ENCODE results near the gene DENND1A. TPM values are rescaled to one million over a fixed set of nuclear protein-coding genes. Genes with fewer than 3 reads are reported as not detected.
"Not testable (repeated sequence)": the region's sequence is repeated elsewhere in the genome, so short reads cannot be mapped to it uniquely, and the experiment has no call there.

The DENND1A gene
- total RNA-seq, 1 donor = 22.9 TPM

DNA sequence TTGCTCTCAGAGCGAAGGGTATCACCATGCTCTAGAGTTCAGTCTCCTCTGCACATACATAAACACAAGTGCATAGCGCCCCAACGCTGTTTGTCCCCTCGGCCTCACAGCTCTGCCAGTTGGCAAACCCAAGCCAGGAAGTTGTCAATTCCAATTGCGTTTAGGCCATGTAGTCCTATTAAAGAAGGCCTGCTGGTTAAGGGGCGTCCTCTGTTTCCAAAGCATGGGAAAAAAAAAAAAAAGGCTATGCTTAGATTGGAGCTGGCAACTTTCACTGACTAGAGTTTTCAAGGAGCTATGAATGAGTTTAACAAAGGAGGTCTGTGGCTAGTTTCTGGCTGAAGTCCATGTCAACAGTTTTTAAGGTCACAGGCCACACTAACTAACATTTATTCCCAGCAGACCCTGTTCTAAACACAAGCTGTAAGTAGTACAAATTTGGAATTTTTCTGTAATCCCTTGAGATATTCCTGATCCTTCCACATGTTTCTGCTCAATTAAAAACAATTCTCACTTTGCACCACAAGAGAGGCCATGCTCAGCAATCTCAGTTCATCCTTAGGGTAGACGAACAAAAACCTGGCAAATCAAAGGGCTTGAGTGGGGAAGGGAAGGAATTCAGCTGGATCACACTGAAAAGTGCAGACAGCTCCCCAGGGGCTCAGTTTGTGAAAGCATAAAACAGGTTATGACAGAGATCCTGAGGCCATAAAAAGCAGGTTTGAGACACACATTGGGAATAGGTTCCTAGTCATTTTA, 187.7 kb downstream of the DENND1A start:
- TF ChIP-seq, protein P1, sequence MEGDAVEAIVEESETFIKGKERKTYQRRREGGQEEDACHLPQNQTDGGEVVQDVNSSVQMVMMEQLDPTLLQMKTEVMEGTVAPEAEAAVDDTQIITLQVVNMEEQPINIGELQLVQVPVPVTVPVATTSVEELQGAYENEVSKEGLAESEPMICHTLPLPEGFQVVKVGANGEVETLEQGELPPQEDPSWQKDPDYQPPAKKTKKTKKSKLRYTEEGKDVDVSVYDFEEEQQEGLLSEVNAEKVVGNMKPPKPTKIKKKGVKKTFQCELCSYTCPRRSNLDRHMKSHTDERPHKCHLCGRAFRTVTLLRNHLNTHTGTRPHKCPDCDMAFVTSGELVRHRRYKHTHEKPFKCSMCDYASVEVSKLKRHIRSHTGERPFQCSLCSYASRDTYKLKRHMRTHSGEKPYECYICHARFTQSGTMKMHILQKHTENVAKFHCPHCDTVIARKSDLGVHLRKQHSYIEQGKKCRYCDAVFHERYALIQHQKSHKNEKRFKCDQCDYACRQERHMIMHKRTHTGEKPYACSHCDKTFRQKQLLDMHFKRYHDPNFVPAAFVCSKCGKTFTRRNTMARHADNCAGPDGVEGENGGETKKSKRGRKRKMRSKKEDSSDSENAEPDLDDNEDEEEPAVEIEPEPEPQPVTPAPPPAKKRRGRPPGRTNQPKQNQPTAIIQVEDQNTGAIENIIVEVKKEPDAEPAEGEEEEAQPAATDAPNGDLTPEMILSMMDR (IDR thresholded peaks at IDR 0.05; ENCODE audit: insufficient read depth, low read depth, low read length) = no peak
- peak; percentile 94 for DNase-seq (ENCODE audit: low read depth)
- no peak overlapping the region for H3K4me3 ChIP-seq (ENCODE audit: low read depth, low read length)

DNA sequence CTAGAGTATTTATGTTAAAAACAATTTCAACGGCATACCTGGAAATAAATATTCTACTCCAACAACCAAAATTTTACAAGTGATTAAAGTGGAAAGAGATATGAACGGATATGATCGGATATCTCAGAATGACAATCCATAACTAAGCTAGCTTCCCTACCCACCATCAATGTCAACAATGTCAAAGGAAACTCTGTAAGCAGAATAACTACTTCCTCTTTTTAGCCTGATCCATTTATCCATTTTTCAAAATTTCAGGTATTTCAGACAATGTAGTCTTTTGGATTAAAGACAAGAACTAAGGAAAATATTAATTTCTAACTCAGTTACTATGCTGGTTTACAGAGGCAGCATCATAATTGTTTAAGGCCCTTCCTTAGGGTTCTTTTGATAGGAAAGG, 188.7 kb downstream of the DENND1A start:
- no peak overlapping the region for H3K4me3 ChIP-seq (ENCODE audit: low read depth, low read length)
- DNase-seq (ENCODE audit: low read depth) = no peak
- TF ChIP-seq, protein P1 (IDR thresholded peaks at IDR 0.05; ENCODE audit: insufficient read depth, low read depth, low read length) = no peak

DNA sequence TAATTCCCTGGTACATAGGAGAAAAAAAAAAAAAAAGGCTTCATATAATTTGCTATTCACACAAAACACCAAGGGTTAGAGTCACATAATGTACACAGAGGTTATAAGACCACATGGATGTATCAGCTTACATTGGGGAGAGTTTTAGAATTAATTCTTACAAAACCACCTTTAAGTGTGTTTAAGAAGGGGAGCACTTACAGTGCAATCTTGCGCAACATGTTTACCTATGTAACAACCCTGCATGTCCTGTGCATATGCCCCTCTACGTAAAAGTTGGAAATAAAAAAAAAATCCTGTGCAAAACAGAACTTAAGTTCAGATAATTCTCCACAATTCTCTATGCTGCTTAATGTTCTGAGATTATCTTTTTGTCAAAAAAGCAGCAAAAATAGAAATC, 190.0 kb downstream of the DENND1A start:
- TF ChIP-seq, protein P1 (IDR thresholded peaks at IDR 0.05; ENCODE audit: insufficient read depth, low read depth, low read length) = no peak
- DNase-seq (ENCODE audit: low read depth) = no peak

DNA sequence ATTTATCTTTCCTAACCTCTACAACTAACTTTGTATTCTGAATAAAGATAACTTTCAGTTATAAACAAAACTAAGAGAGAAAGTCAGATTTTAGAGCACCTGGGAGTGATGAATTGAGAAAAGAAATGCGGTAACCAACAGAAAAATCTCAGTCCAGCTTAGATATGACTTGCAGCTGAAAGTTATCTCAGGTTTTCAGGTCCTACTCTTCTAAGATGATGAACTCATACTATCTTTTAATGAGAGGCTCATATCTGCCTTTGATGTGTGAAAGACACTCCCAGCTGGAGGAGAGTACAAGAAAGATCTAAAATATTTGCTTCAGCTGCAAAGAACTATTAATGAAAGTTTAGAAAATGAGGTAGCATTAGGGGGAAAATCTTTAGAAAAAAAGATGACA, 190.5 kb downstream of the DENND1A start:
- no peak overlapping the region for H3K4me3 ChIP-seq (ENCODE audit: low read depth, low read length)
- no peak for DNase-seq (ENCODE audit: low read depth)
- TF ChIP-seq, protein P1 (IDR thresholded peaks at IDR 0.05; ENCODE audit: insufficient read depth, low read depth, low read length) = no peak

More for the DNA sequence above, 190.0 kb downstream of the DENND1A start:
- no peak overlapping the region for H3K4me3 ChIP-seq (ENCODE audit: low read depth, low read length)

DNA sequence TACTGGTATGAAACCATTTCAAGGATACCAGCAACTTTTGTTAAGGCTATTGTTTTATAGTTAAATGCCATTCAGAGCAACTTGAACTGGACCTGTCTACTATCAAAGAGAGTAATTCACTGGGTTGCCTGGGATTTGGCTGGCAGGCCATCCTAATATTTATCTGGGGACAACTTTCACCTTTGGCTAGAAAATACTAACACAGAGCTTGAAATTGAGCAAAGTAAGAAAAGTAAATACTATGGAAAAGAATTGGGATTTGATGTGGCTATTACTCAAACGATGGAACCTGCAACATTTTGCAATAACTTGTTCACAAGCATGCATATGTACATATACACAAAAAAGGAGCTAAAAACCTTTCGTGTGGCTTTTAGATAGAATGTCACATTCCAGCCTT, 191.3 kb downstream of the DENND1A start:
- DNase-seq (ENCODE audit: low read depth) = no peak
- TF ChIP-seq, protein P1 (IDR thresholded peaks at IDR 0.05; ENCODE audit: insufficient read depth, low read depth, low read length) = no peak
- H3K4me3 ChIP-seq (ENCODE audit: low read depth, low read length) = no peak overlapping the region

DNA sequence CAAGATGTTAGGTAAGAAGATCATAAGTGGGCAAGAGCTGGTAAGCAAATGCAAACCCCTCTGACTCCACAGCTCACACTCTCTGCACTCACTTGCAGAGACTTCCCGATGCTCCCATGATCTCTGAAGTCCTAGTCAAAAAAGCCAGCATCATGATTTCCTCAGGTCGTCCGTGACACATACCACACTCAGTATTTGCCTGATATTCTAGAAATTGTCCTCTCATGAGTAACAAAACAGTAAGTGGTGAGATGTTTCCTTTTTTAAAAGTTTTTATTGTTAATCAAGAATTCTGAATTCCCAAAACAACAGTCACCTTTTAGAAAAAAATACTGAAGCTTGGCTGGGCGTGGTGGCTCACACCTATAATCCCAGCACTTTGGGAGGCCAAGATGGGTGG, 194.6 kb downstream of the DENND1A start:
- TF ChIP-seq, protein P1 (IDR thresholded peaks at IDR 0.05; ENCODE audit: insufficient read depth, low read depth, low read length) = no peak
- DNase-seq (ENCODE audit: low read depth) = no peak
- no peak overlapping the region for H3K4me3 ChIP-seq (ENCODE audit: low read depth, low read length)

DNA sequence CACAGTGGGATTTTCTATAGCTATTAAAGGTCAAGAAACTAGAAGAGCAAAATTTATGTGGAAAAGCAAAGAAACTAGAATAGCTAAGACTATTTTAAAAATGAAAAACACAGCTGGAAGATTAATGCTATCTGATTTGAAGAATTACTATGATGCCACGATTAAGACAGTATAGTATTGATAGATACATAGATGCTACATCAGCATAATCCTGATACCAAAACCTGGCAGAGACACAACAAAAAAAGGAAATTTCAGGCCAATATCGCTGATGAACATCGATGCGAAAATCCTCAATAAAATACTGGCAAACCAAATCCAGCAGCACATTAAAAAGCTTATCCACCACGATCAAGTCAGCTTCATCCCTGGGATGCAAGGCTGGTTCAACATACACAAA, 201.4 kb downstream of the DENND1A start:
- not testable (repeated sequence) for DNase-seq (ENCODE audit: low read depth); H3K4me3 ChIP-seq (ENCODE audit: low read depth, low read length)

Measured in fibroblast of villous mesenchyme (primary cell).